ENCODE data around the gene PRM3.

Gene PRM3

GRCh38 chr16:11240636-11241473, 32.6 kb downstream of the PRM3 start:
- no peaks in the 10 kb centered on the region for H3K27me3 Mint-ChIP-seq
- DNase-seq (ENCODE audit: low spot score in 2 of 2) = no peak
- no peaks in the 10 kb centered on the region for H3K36me3 Mint-ChIP-seq
- ATAC-seq (ENCODE audit: low read depth) = no peak
- no peaks in the 10 kb centered on the region for H3K4me1 Mint-ChIP-seq
- H3K27ac Mint-ChIP-seq = no peak overlapping the region
- no peaks in the 10 kb centered on the region for H3K9me3 Mint-ChIP-seq
- no peak overlapping the region for H3K4me3 Mint-ChIP-seq

GRCh38 chr16:11239644-11240632, 33.5 kb downstream of the PRM3 start:
- Mint-ChIP-seq H3K9me3 (no peaks in the 10 kb centered on the region), H3K4me3 (no peak overlapping the region), H3K4me1 (no peaks in the 10 kb centered on the region), H3K27ac (no peak overlapping the region), H3K27me3 (no peaks in the 10 kb centered on the region), H3K36me3 (no peaks in the 10 kb centered on the region)
- ATAC-seq (ENCODE audit: low read depth) = no peak
- DNase-seq (ENCODE audit: low spot score in 2 of 2) = no peak

GRCh38 chr16:11238272-11239202, 34.9 kb downstream of the PRM3 start:
- Mint-ChIP-seq H3K4me1 (peaks cover 2% of the 10 kb centered on the region), H3K27me3 (no peaks in the 10 kb centered on the region), H3K27ac (no peak overlapping the region), H3K36me3 (no peaks in the 10 kb centered on the region), H3K9me3 (no peaks in the 10 kb centered on the region), H3K4me3 (no peak overlapping the region)
- ATAC-seq (ENCODE audit: low read depth) = no peak
- DNase-seq (ENCODE audit: low spot score in 2 of 2) = no peak

- Mint-ChIP-seq H3K9me3 (no peaks in the 10 kb centered on the region), H3K4me1 (peaks cover 14% of the 10 kb centered on the region), H3K36me3 (no peaks in the 10 kb centered on the region), H3K27ac (no peak overlapping the region), H3K27me3 (no peaks in the 10 kb centered on the region), H3K4me3 (no peak overlapping the region)
- ATAC-seq (ENCODE audit: low read depth) (no peak), DNase-seq (ENCODE audit: low spot score in 2 of 2) (no peak)
Observed at GRCh38 chr16:11236461-11237254, 36.8 kb downstream of the PRM3 start.

- H3K4me1 Mint-ChIP-seq = peaks cover 14% of the 10 kb centered on the region
- no peak for ATAC-seq (ENCODE audit: low read depth)
- no peaks in the 10 kb centered on the region for H3K36me3 Mint-ChIP-seq
- H3K27me3 Mint-ChIP-seq = no peaks in the 10 kb centered on the region
- no peak overlapping the region for H3K4me3 Mint-ChIP-seq
- DNase-seq (ENCODE audit: low spot score in 2 of 2) = no peak
- no peaks in the 10 kb centered on the region for H3K9me3 Mint-ChIP-seq
- H3K27ac Mint-ChIP-seq = no peak overlapping the region
Observed at GRCh38 chr16:11235703-11235991, 37.8 kb downstream of the PRM3 start.

- Mint-ChIP-seq H3K36me3 (no peaks in the 10 kb centered on the region), H3K9me3 (no peaks in the 10 kb centered on the region), H3K27ac (no peak overlapping the region), H3K27me3 (no peaks in the 10 kb centered on the region), H3K4me1 (peaks cover 14% of the 10 kb centered on the region), H3K4me3 (no peak overlapping the region)
- no peak for ATAC-seq (ENCODE audit: low read depth)
- no peak for DNase-seq (ENCODE audit: low spot score in 2 of 2)
Observed at GRCh38 chr16:11234884-11235702, 38.3 kb downstream of the PRM3 start.

- ATAC-seq (ENCODE audit: low read depth) (no peak), DNase-seq (ENCODE audit: low spot score in 2 of 2) (no peak)
- no peaks in the 10 kb centered on the region for H3K36me3 Mint-ChIP-seq
- peaks cover 18% of the 10 kb centered on the region for H3K4me1 Mint-ChIP-seq
- H3K27me3 Mint-ChIP-seq = no peaks in the 10 kb centered on the region
- H3K4me3 Mint-ChIP-seq = no peak overlapping the region
- H3K9me3 Mint-ChIP-seq = no peaks in the 10 kb centered on the region
- no peak overlapping the region for H3K27ac Mint-ChIP-seq
Observed at GRCh38 chr16:11233727-11234376, 39.6 kb downstream of the PRM3 start.

- Mint-ChIP-seq H3K4me3 (peak overlapping the region; percentile 77), H3K36me3 (no peaks in the 10 kb centered on the region), H3K4me1 (peaks cover 22% of the 10 kb centered on the region), H3K9me3 (no peaks in the 10 kb centered on the region), H3K27ac (no peak overlapping the region), H3K27me3 (no peaks in the 10 kb centered on the region)
- DNase-seq (ENCODE audit: low spot score in 2 of 2) (peak; percentile 41 to 51), ATAC-seq (ENCODE audit: low read depth) (peak; percentile 82)
Observed at GRCh38 chr16:11232852-11233726, 40.3 kb downstream of the PRM3 start.

- no peaks in the 10 kb centered on the region for H3K36me3 Mint-ChIP-seq
- DNase-seq (ENCODE audit: low spot score in 2 of 2) (no peak), ATAC-seq (ENCODE audit: low read depth) (no peak)
- H3K9me3 Mint-ChIP-seq = no peaks in the 10 kb centered on the region
- peak overlapping the region; percentile 77 for H3K4me3 Mint-ChIP-seq
- H3K4me1 Mint-ChIP-seq = peaks cover 22% of the 10 kb centered on the region
- H3K27ac Mint-ChIP-seq = no peak overlapping the region
- no peaks in the 10 kb centered on the region for H3K27me3 Mint-ChIP-seq
Observed at GRCh38 chr16:11232302-11232851, 41.1 kb downstream of the PRM3 start.

GRCh38 chr16:11231367-11231970, 42.0 kb downstream of the PRM3 start:
- DNase-seq (ENCODE audit: low spot score in 2 of 2) (no peak), ATAC-seq (ENCODE audit: low read depth) (no peak)
- Mint-ChIP-seq H3K9me3 (no peaks in the 10 kb centered on the region), H3K27me3 (no peaks in the 10 kb centered on the region), H3K36me3 (no peaks in the 10 kb centered on the region), H3K27ac (no peak overlapping the region), H3K4me1 (peaks cover 22% of the 10 kb centered on the region), H3K4me3 (no peak overlapping the region)

GRCh38 chr16:11229906-11230305, 43.5 kb downstream of the PRM3 start:
- no peak for DNase-seq (ENCODE audit: low spot score in 2 of 2)
- H3K4me1 Mint-ChIP-seq = peaks cover 29% of the 10 kb centered on the region
- H3K27ac Mint-ChIP-seq = no peak overlapping the region
- H3K36me3 Mint-ChIP-seq = no peaks in the 10 kb centered on the region
- ATAC-seq (ENCODE audit: low read depth) = no peak
- H3K27me3 Mint-ChIP-seq = no peaks in the 10 kb centered on the region
- no peaks in the 10 kb centered on the region for H3K9me3 Mint-ChIP-seq
- H3K4me3 Mint-ChIP-seq = no peak overlapping the region
